GM23248 (cell line): ENCODE measurements around the gene ADK. TPM values are rescaled to one million over a fixed set of nuclear protein-coding genes. Genes with fewer than 3 reads are reported as not detected.
"Not testable (repeated sequence)": the region's sequence is repeated elsewhere in the genome, so short reads cannot be mapped to it uniquely, and the experiment has no call there.

ENCODE experiments used
- DNase-seq: peaks from one replicate; pipeline ENCODE4 v3.0.0-alpha.2; 2015
- H2AFZ ChIP-seq: fragments of 200-600 bp; sonication (generic); 2 replicates; pipeline ENCODE4 v1.6.1; 2016; ENCODE audit warnings: antibody characterized with exemption
- H3F3A ChIP-seq: fragments of 200-600 bp; sonication (generic); 2 replicates; pipeline ENCODE4 v1.6.1; 2016; ENCODE audit warnings: mild to moderate bottlenecking, antibody characterized with exemption, mixed run types; ENCODE audit not compliant: insufficient read depth
- H3K27ac ChIP-seq: fragments of 200-600 bp; sonication (generic); 2 replicates; pipeline ENCODE4 v1.5.1; 2016; ENCODE audit warnings: mild to moderate bottlenecking
- H3K27me3 ChIP-seq: fragments of 200-600 bp; sonication (generic); replicated peaks from 2 replicates; pipeline ENCODE4 v1.6.1; 2016; ENCODE audit warnings: mild to moderate bottlenecking; ENCODE audit not compliant: insufficient read depth
- H3K36me3 ChIP-seq: fragments of 200-600 bp; sonication (generic); 2 replicates; pipeline ENCODE4 v1.6.1; 2016; ENCODE audit warnings: low read depth, mild to moderate bottlenecking
- H3K4me1 ChIP-seq: fragments of 200-600 bp; sonication (generic); 2 replicates; pipeline ENCODE4 v1.6.1; 2016; ENCODE audit warnings: mild to moderate bottlenecking; ENCODE audit not compliant: insufficient read depth
- H3K4me2 ChIP-seq: fragments of 200-600 bp; sonication (generic); one replicate; pipeline ENCODE4 v1.6.1; 2016; ENCODE audit warnings: mild to moderate bottlenecking; ENCODE audit not compliant: unreplicated experiment
- H3K4me3 ChIP-seq: fragments of 200-600 bp; sonication (generic); 2 replicates; pipeline ENCODE4 v1.5.1; 2016; ENCODE audit warnings: mild to moderate bottlenecking
- H3K79me2 ChIP-seq: fragments of 200-600 bp; sonication (generic); 2 replicates; pipeline ENCODE4 v1.6.1; 2016; ENCODE audit warnings: mild to moderate bottlenecking; ENCODE audit not compliant: insufficient read depth
- H3K9ac ChIP-seq: fragments of 200-600 bp; sonication (generic); 2 replicates; pipeline ENCODE4 v1.6.1; 2016; ENCODE audit warnings: mild to moderate bottlenecking
- H3K9me2 ChIP-seq: fragments of 200-600 bp; sonication (generic); 2 replicates; pipeline ENCODE4 v1.6.1; 2016; ENCODE audit warnings: mixed run types, mild to moderate bottlenecking, moderate library complexity; ENCODE audit not compliant: insufficient read depth
- H3K9me3 ChIP-seq: fragments of 200-600 bp; sonication (generic); one replicate; pipeline ENCODE4 v1.6.1; 2017; ENCODE audit warnings: low read depth
- H4K20me1 ChIP-seq: fragments of 200-600 bp; sonication (generic); 2 replicates; pipeline ENCODE4 v1.6.0; 2016; ENCODE audit not compliant: insufficient read depth
- EZH2 ChIP-seq: fragments of 200-600 bp; sonication (generic); IDR thresholded peaks from 2 replicates; pipeline ENCODE4 v1.6.1; 2018; ENCODE audit warnings: antibody characterized with exemption, mild to moderate bottlenecking; ENCODE audit not compliant: insufficient read depth, poor library complexity, severe bottlenecking
- EZH2phosphoT487 ChIP-seq: fragments of 200-600 bp; sonication (generic); IDR thresholded peaks from 2 replicates; pipeline ENCODE4 v1.6.1; 2018; ENCODE audit warnings: antibody characterized with exemption, moderate library complexity, mild to moderate bottlenecking, low read depth; ENCODE audit not compliant: insufficient read depth
- WGBS, 2 experiments: methylation state at CpG; one replicate each; pipeline ENCODE4 v1.1.6; 2015 to 2017; ENCODE audit warnings: low lambda C conversion rate in 2 of 2, low coverage in 1 of 2; ENCODE audit errors: missing lambda C conversion rate in 2 of 2; 5-methylcytosine and 5-hydroxymethylcytosine counted together
- in situ Hi-C: fragments of 300-500 bp; cut with MboI; formaldehyde crosslinking; loops from 2 replicates; pipeline ENCODE4 v1.15.0; 2020
- polyA plus RNA-seq: library from polyadenylated mRNA; unstranded; fragments of >200 nt; fragmentation: Nextera tagmentation; extraction: Ambion mirVana; gene quantifications from 2 replicates; pipeline ENCODE4 v1.2.1, GENCODE V29; 2016
- total RNA-seq: library from RNA; depleted of rRNA; stranded (reverse); fragments of >200 nt; shearing (Covaris generic); gene quantifications from 2 replicates; pipeline ENCODE4 v1.2.3, GENCODE V29; 2014

ADK gene
- total and polyA plus RNA-seq, 2 experiments from 2014 or later, result 43.7 to 75.1 TPM

- no peaks in the 10 kb centered on the region for H3K9me2 ChIP-seq
- no peaks in the 10 kb centered on the region for H4K20me1 ChIP-seq
- no peaks in the 10 kb centered on the region for H3K9me3 ChIP-seq
- no peaks in the 10 kb centered on the region for H3K36me3 ChIP-seq
- H3K27ac ChIP-seq, result no peak overlapping the region
- no peak overlapping the region for H3K9ac ChIP-seq
- H3K4me1 ChIP-seq, result no peaks in the 10 kb centered on the region
- no peak overlapping the region for H3K4me3 ChIP-seq
- H3K79me2 ChIP-seq, result no peaks in the 10 kb centered on the region; the same call in 1 of the 2 replicates
- H3F3A ChIP-seq, result no peaks in the 10 kb centered on the region
- no peak overlapping the region for H3K4me2 ChIP-seq
- WGBS, 2 experiments, result 62 to 79% methylated on average over 1 of the region's 1 CpG
- DNase-seq, result no peak
- in situ Hi-C loops, result no loop called here
- no peak for TF ChIP-seq EZH2phosphoT487
- TF ChIP-seq EZH2, result no peak
- H2AFZ ChIP-seq, result no peak overlapping the region
- H3K27me3 ChIP-seq, result no peaks in the 10 kb centered on the region
These were observed 300.3 kb downstream of the ADK start for GRCh38 chr10:74451127-74451829.

- no peak overlapping the region for H3K4me2 ChIP-seq
- no peaks in the 10 kb centered on the region for H3K4me1 ChIP-seq
- H4K20me1 ChIP-seq, result no peaks in the 10 kb centered on the region
- H3K27me3 ChIP-seq, result no peaks in the 10 kb centered on the region
- H3K79me2 ChIP-seq, result no peaks in the 10 kb centered on the region; the same call in 1 of the 2 replicates
- H3K27ac ChIP-seq, result no peak overlapping the region
- H3K9ac ChIP-seq, result no peak overlapping the region
- no peaks in the 10 kb centered on the region for H3K9me2 ChIP-seq
- no peak for DNase-seq
- no peaks in the 10 kb centered on the region for H3K9me3 ChIP-seq
- 96 to 100% methylated on average over 1 of the region's 1 CpG for WGBS, 2 experiments
- no peak overlapping the region for H2AFZ ChIP-seq
- in situ Hi-C loops, result no loop called here
- TF ChIP-seq EZH2phosphoT487 (no peak), EZH2 (no peak)
- H3F3A ChIP-seq, result no peaks in the 10 kb centered on the region
- no peak overlapping the region for H3K4me3 ChIP-seq
- H3K36me3 ChIP-seq, result no peaks in the 10 kb centered on the region
These were observed 302.1 kb downstream of the ADK start for GRCh38 chr10:74453169-74453568.

- DNase-seq, H3K27me3 ChIP-seq, H3K79me2 ChIP-seq, H3K36me3 ChIP-seq, H3K9me2 ChIP-seq, H3K27ac ChIP-seq, H3K4me2 ChIP-seq, H3K9ac ChIP-seq, H3K4me1 ChIP-seq, H2AFZ ChIP-seq, H4K20me1 ChIP-seq, in situ Hi-C loops, H3F3A ChIP-seq, H3K4me3 ChIP-seq, H3K9me3 ChIP-seq: not testable (repeated sequence)
- WGBS, 2 experiments, result 93 to 95% methylated on average over 1 of the region's 1 CpG
These were observed 306.5 kb downstream of the ADK start for GRCh38 chr10:74457478-74457877.

GRCh38 chr10:74460812-74461211 is 309.8 kb downstream of the ADK start:
- Histone ChIP-seq H3K9ac (no peak overlapping the region), H3K27ac (0 out of 2 replicates have a peak overlapping the region, but pooled peaks have one; percentile 1), H3K4me3 (no peak overlapping the region), H3K9me2 (no peaks in the 10 kb centered on the region), H3K9me3 (no peaks in the 10 kb centered on the region), H4K20me1 (no peaks in the 10 kb centered on the region), H3K4me2 (no peak overlapping the region), H3K79me2 (no peaks in the 10 kb centered on the region), H3K4me1 (peaks cover 8% of the 10 kb centered on the region; the same call in 1 of the 2 replicates), H3F3A (no peaks in the 10 kb centered on the region), H3K36me3 (no peaks in the 10 kb centered on the region), H3K27me3 (no peaks in the 10 kb centered on the region), H2AFZ (peak overlapping the region; percentile 63)
- peak; percentile 24 for DNase-seq
- TF ChIP-seq EZH2phosphoT487 (no peak), EZH2 (no peak)
- in situ Hi-C loops, result no loop called here
- WGBS, 2 experiments, result 9 to 10% methylated on average over 1 of the region's 1 CpG
